Lower leg skin (tissue), 4 donors: ENCODE measurements around the gene SERPINE2. TPM values are rescaled to one million over a fixed set of nuclear protein-coding genes. Genes with fewer than 3 reads are reported as not detected.

Source experiments
- DNase-seq, 2 donors: peaks; one replicate each; pipeline ENCODE4 v3.0.0-alpha.2; 2019; ENCODE audit warnings: low spot score in 2 of 2
- H3K4me3 ChIP-seq: fragments of 200-600 bp; sonication (generic); 2 replicates; pipeline ENCODE4 v1.5.1; 2017; ENCODE audit warnings: mild to moderate bottlenecking, low read depth; ENCODE audit not compliant: poor library complexity, severe bottlenecking
- POLR2A ChIP-seq, 2 donors: fragments of 450-650 bp; IDR thresholded peaks; one replicate each; pipeline ENCODE4 v1.6.1; 2016 to 2017; ENCODE audit warnings: antibody characterized with exemption in 2 of 2, mild to moderate bottlenecking in 1 of 2, moderate library complexity in 1 of 2
- WGBS, 2 donors: methylation state at CpG; one replicate each; pipeline ENCODE4 v1.1.5; 2018; 5-methylcytosine and 5-hydroxymethylcytosine counted together
- intact Hi-C: fragments of 100-400 bp; cut with DNase I; formaldehyde crosslinking; loops from one replicate; pipeline ENCODE4 v1.15.0; 2023; ENCODE audit warnings: low total_unique reads
- total RNA-seq, 4 donors: library from RNA; depleted of rRNA; stranded (reverse); fragments of >200 nt; gene quantifications; one replicate each; pipeline ENCODE4 v1.1.0, GENCODE V29; 2016
- TF ChIP-seq, protein P1 (sequence below), 3 donors: fragments of 450-650 bp; IDR thresholded peaks; one replicate each; pipeline ENCODE4 v1.5.1; 2016; ENCODE audit warnings: antibody characterized with exemption in 3 of 3, mild to moderate bottlenecking in 3 of 3, moderate library complexity in 2 of 3

SERPINE2 gene
- total RNA-seq, 4 donors from 2014 or later = 1.8 to 11.5 (median 4.7) TPM

DNA sequence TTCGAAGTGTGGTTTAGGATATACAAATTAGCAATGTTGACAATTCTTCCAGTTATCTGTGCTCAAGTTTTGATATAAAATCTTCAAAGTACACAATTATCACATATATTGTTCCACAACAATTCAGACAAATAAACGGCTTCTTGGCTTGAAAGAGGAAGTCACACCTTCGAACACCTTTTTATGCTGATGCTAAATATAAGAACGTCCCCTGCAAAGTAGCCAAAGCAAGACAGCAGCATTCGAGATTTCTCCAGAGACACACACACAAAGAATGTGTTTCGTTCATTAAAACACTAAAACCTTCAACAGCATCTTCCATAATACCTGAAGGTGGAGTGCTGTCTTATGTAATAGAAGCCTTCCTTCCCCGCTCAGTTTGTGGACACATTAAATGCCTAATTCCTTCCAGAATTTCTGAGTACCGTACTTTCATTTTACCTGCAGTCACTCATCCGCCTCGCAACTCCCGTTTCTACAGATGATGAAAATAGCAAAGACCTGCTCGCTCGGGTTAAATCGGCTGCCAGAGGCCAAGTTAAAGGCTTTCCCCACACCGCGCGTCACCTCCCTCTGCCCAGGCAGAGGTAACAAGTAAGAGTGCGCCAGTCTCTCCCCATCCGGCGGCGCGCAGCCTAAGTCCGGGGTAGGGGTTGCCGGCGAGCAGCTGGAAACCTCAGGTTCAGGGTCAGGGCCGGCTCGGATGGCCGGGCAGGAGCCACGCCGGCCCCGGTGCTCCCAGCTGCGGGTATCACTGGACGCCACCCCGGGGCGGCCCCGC is 847 bp downstream of the SERPINE2 start:
- H3K4me3 ChIP-seq = peak overlapping the region; percentile 39
- intact Hi-C loops = no loop called here
- peak in 1 of 2 donors; percentile 87 for DNase-seq
- TF ChIP-seq, protein P1, sequence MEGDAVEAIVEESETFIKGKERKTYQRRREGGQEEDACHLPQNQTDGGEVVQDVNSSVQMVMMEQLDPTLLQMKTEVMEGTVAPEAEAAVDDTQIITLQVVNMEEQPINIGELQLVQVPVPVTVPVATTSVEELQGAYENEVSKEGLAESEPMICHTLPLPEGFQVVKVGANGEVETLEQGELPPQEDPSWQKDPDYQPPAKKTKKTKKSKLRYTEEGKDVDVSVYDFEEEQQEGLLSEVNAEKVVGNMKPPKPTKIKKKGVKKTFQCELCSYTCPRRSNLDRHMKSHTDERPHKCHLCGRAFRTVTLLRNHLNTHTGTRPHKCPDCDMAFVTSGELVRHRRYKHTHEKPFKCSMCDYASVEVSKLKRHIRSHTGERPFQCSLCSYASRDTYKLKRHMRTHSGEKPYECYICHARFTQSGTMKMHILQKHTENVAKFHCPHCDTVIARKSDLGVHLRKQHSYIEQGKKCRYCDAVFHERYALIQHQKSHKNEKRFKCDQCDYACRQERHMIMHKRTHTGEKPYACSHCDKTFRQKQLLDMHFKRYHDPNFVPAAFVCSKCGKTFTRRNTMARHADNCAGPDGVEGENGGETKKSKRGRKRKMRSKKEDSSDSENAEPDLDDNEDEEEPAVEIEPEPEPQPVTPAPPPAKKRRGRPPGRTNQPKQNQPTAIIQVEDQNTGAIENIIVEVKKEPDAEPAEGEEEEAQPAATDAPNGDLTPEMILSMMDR (IDR thresholded peaks at IDR 0.05) = no peak
- no peak for TF ChIP-seq POLR2A (IDR thresholded peaks at IDR 0.05)
- 3 to 4% methylated on average over 23 to 32 of the region's 36 CpGs for WGBS, 2 donors

DNA sequence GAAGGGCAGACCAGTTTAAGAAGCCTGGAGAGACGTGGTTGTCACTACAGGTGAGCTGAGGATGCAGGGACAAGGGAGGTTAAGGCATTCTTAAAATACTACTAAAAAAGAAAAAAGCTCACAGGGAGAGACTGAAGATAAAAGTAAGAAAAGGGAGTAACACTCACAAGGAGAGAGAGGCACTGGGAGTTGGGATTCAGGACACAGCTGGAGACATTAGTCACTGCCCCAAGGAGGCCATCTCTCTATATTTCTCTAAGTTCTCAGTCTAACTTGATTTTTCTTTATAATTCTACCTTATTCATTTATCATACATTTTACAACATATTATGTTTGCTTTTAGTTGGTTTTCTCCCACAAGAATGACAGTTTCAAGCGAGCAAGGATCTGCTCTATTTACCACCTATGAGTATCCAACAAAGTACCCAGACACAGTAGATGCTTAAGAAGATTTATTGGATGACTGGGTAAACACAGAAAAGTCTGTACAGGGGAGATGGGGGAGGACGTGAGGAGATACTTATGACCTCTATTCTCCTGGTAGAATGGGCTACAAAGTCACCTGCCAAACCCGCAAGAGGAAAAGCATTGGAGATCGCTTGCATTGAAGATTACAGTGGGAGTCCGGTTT is 2.2 kb downstream of the SERPINE2 start:
- no peak for TF ChIP-seq POLR2A (IDR thresholded peaks at IDR 0.05)
- TF ChIP-seq, protein P1 (IDR thresholded peaks at IDR 0.05) = no peak
- WGBS, 2 donors = 92% methylated on average over 6 of the region's 6 CpGs
- intact Hi-C loops = no loop called here

GRCh38 chr2:224034017-224034416 is 5.1 kb downstream of the SERPINE2 start:
- intact Hi-C loops = no loop called here
- DNase-seq = no peak
- 58 to 63% methylated on average over 5 of the region's 5 CpGs for WGBS, 2 donors
- no peak overlapping the region for H3K4me3 ChIP-seq
- no peak for TF ChIP-seq POLR2A (IDR thresholded peaks at IDR 0.05)
- TF ChIP-seq, protein P1 (IDR thresholded peaks at IDR 0.05) = no peak

More for the DNA sequence above, 2.2 kb downstream of the SERPINE2 start:
- no peak for DNase-seq
- H3K4me3 ChIP-seq = no peak overlapping the region

- H3K4me3 ChIP-seq = no peak overlapping the region
- TF ChIP-seq POLR2A (IDR thresholded peaks at IDR 0.05) = no peak
- TF ChIP-seq, protein P1 (IDR thresholded peaks at IDR 0.05) = no peak
- DNase-seq = no peak
- intact Hi-C loops = no loop called here
- 76 to 77% methylated on average over 3 of the region's 3 CpGs for WGBS, 2 donors
These were observed 5.5 kb downstream of the SERPINE2 start for GRCh38 chr2:224033601-224034000.

GRCh38 chr2:224032283-224032682 is 6.8 kb downstream of the SERPINE2 start:
- intact Hi-C loops = no loop called here
- TF ChIP-seq, protein P1 (IDR thresholded peaks at IDR 0.05) = no peak
- no peak for TF ChIP-seq POLR2A (IDR thresholded peaks at IDR 0.05)
- WGBS, 2 donors = 64 to 67% methylated on average over 4 of the region's 4 CpGs
- DNase-seq = no peak
- no peak overlapping the region for H3K4me3 ChIP-seq
